Dedifferentiated amniotic fluid mesenchymal stem cell (primary cell): Measurements from ENCODE around the gene SLC23A2.
A peak's percentile ranks its signal among the peaks of the same experiment; 100 is the strongest.

Experiments used
- DNase-seq: peaks from one replicate; pipeline ENCODE4 v3.0.0-alpha.2; 2016; ENCODE audit errors: extremely low spot score

The SLC23A2 gene

GRCh38 chr20:4846821-4847220, 154.5 kb downstream of the SLC23A2 start:
- DNase-seq = no peak

GRCh38 chr20:4844751-4845465, 156.4 kb downstream of the SLC23A2 start:
- no peak for DNase-seq

- no peak for DNase-seq
These were observed 157.0 kb downstream of the SLC23A2 start for GRCh38 chr20:4844325-4844724.

- DNase-seq = no peak
These were observed 160.5 kb downstream of the SLC23A2 start for GRCh38 chr20:4840801-4841200.

GRCh38 chr20:4838526-4838925, 162.8 kb downstream of the SLC23A2 start:
- no peak for DNase-seq

GRCh38 chr20:4837760-4838159, 163.6 kb downstream of the SLC23A2 start:
- no peak for DNase-seq

GRCh38 chr20:4836935-4837334, 164.4 kb downstream of the SLC23A2 start:
- no peak for DNase-seq

GRCh38 chr20:4836473-4836872, 164.8 kb downstream of the SLC23A2 start:
- DNase-seq = no peak

GRCh38 chr20:4835244-4836177, 165.8 kb downstream of the SLC23A2 start:
- peak; percentile 30 for DNase-seq

GRCh38 chr20:4833074-4833728, 168.1 kb downstream of the SLC23A2 start:
- no peak for DNase-seq

GRCh38 chr20:4832469-4832868, 168.8 kb downstream of the SLC23A2 start:
- no peak for DNase-seq

GRCh38 chr20:4830696-4831095, 170.6 kb downstream of the SLC23A2 start:
- no peak for DNase-seq

- DNase-seq = no peak
These were observed 171.1 kb downstream of the SLC23A2 start for GRCh38 chr20:4830259-4830658.

- DNase-seq = no peak
These were observed 171.6 kb downstream of the SLC23A2 start for GRCh38 chr20:4829514-4830215.

GRCh38 chr20:4828830-4829513, 172.3 kb downstream of the SLC23A2 start:
- DNase-seq = no peak

- no peak for DNase-seq
These were observed 179.7 kb downstream of the SLC23A2 start for GRCh38 chr20:4821590-4821989.

GRCh38 chr20:4820806-4821518, 180.3 kb downstream of the SLC23A2 start:
- peak; percentile 77 for DNase-seq

GRCh38 chr20:4819901-4820300, 181.4 kb downstream of the SLC23A2 start:
- DNase-seq = no peak

GRCh38 chr20:4817230-4817671, 184.1 kb downstream of the SLC23A2 start:
- peak; percentile 46 for DNase-seq

GRCh38 chr20:4815628-4816027, 185.7 kb downstream of the SLC23A2 start:
- no peak for DNase-seq
